Peyer's patch (tissue), 4 donors: ENCODE data around the gene MRTFB.

ENCODE experiments used
- CTCF ChIP-seq, 6 experiments: fragments of 450-650 bp in 4 of 6; fragments of 200-600 bp in 2 of 6; sonication (generic) in 1 of 6; IDR thresholded peaks; one replicate each; pipeline ENCODE4 v1.5.1; 2017 to 2019; ENCODE audit warnings: antibody characterized with exemption in 6 of 6, mild to moderate bottlenecking in 3 of 6, moderate library complexity in 1 of 6
- POLR2A ChIP-seq, 2 donors: fragments of 450-650 bp; IDR thresholded peaks; one replicate each; pipeline ENCODE4 v1.5.1; 2017; ENCODE audit warnings: antibody characterized with exemption in 2 of 2, mild to moderate bottlenecking in 2 of 2, moderate library complexity in 2 of 2

DNA sequence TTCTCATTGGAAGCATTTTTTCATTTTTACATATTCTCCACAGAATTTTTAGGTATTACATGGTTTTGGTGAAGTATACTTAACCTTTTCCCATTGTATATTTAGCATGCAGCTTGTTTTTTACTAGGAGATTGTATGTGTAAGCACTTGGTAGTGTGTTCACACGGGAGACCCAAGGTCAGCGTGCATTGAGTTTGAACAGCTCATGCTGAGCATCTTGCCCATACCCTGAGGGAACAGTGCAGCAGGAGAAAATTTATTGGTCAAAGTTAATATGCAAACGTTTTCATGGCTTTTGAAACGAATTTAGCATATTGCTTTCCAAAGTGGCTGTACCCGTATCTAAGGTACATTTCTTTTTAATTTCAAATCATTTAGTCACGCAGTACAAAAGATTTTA, 168.7 kb downstream of the MRTFB start:
- no peak for TF ChIP-seq CTCF (IDR thresholded peaks at IDR 0.05)
- TF ChIP-seq POLR2A (IDR thresholded peaks at IDR 0.05), result no peak
